Measurements from ENCODE around the gene MAPKAP1.

The MAPKAP1 gene

DNA sequence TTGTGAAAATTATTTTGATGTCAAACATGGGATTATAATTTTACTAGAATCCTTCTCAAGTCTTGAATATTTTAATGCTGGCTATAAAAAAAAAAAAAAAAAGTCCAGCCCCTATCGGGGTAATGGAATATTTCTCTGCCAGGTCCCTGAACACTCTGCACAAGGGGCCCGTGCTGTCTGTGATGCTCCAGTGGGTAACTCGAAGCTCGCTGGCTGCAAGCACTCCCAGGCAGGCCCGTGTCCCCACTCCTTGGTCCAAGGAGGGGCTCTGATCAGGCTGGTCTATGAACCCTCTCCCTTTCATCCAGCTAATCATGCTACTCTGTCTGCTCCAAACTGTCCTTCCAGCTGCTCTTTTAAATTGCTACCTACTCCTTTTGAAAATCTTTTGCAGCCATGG lies 264.6 kb downstream of the MAPKAP1 start:
- DNase-seq = no peak

GRCh38 chr9:125440411-125440810 lies 266.6 kb downstream of the MAPKAP1 start:
- DNase-seq = no peak

DNA sequence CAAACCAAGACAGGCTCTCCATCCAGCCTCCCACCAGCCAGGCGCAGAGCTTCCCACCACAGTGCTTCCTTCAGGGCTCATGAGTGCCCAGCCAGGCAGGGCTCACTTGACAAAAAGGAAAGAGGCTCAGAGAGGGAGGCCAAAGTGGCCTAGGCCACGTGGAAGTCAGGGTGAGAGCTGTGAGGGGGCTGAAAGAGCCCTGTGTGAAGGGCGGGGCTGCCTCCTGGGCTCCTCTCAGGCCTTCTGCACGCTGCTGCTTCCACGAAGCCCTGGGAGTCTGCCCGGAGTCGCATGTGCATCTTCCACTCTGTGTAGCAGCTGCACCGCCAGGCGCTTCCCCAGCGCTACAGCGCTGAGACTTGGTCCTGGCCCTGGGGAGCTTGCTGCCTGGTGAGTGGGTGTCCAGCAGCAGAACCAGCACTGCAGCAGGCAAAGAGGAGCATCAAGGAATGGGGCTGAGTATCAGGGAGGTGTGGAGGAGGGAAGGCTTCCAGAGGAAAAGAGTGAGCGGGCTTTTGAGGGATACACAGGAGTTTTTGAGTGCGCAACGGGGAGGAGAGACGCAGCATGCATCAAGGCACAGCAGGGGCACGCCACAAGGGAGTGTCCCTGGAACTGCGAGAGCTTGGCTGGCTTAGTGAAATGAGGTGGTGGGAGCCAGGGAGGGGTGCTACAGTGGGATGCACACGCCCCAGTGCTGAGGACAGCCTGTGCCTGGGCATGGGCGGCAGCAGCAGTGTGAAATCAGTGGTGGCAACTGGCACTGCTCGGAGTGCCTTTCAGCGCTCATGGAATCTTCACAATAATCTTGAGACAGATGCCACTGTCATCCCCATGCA lies 267.4 kb downstream of the MAPKAP1 start:
- no peak for DNase-seq

- DNase-seq = no peak
Measured at GRCh38 chr9:125438506-125439433, 268.2 kb downstream of the MAPKAP1 start.

DNA sequence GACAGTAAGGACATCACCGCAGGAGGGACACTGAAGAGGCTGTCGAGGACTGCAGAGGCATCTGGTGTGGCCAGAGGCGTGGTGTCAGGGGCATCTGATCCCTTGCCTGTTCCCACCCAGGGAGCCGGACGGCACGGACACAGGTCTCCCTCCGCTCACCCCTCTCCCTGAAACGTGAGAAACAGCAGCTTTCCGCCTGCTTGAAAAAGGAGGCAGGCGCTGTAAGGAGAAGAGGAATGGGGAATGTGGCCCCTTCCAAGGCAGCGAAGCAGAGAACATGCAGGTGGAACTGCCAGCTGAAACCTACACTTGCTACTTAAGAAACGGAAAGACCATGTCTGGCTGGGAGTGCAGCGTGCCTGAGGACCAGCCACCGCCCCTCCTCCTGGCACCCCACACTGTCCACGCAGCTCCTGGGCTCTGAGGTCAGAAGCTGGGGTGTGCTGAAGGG lies 269.2 kb downstream of the MAPKAP1 start:
- DNase-seq = no peak

GRCh38 chr9:125436613-125437443 lies 270.2 kb downstream of the MAPKAP1 start:
- DNase-seq = no peak

- no peak for DNase-seq
Measured at GRCh38 chr9:125435776-125436612, 271.0 kb downstream of the MAPKAP1 start.

- no peak for DNase-seq
Measured at GRCh38 chr9:125434986-125435775, 271.8 kb downstream of the MAPKAP1 start.

DNA sequence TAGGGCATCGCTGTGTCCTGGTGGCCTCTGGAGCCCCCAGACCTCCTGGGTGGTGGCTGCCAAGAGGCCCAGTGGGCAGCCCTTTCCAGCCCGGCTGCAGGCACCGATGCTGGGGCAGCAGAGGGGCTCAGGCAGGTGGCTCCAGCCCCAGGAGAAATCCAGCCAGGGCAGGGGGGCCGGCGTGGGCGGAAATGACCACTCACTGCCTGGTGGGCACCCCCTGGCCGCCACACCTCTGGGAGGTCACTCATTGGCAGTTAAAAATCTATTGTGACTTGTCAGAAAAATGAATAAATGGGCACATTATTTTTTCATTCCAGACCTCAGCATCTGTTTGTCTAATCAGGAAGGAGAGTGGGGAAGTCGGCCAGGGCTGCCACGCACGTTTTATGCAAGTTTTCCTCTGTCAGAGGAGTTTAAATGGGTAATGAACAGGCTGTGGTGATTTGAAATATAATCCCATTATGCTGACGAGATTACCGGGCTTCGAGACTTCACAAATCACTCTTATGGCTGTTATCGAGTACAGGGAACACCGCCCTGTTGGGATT lies 273.5 kb downstream of the MAPKAP1 start:
- DNase-seq = no peak

DNA sequence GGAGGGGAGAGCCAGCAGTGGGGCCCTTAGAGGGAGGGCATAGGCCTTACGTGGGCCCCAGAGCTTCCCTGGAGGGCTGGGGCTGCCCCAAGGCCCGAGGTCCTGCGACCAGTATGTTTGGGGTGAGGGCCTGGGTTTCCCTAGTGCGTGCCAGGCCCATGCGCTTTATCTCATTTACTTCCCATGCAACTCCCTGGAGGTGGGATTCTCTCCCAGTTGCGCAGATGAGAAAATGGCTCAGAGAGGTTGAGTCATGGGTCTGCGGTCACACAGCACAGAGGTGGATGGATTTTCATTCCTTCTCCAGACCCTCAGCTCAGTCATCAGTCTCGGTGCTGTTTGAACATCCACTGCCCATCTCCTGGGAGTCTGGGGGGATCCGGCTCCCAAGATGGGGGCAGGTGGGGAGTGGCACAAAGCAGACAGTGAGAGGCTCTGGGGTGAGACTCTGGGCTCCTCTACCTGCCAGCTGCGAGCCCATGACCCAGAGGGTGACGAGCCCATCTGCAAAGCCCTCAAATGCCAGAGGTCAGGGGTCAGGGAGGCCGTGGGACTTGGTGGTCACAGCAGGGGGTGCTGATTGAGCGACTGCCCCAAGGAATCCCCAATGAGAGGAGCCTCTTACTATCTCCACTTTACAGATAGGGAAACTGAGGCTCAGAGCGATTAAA lies 274.2 kb downstream of the MAPKAP1 start:
- DNase-seq = no peak

DNA sequence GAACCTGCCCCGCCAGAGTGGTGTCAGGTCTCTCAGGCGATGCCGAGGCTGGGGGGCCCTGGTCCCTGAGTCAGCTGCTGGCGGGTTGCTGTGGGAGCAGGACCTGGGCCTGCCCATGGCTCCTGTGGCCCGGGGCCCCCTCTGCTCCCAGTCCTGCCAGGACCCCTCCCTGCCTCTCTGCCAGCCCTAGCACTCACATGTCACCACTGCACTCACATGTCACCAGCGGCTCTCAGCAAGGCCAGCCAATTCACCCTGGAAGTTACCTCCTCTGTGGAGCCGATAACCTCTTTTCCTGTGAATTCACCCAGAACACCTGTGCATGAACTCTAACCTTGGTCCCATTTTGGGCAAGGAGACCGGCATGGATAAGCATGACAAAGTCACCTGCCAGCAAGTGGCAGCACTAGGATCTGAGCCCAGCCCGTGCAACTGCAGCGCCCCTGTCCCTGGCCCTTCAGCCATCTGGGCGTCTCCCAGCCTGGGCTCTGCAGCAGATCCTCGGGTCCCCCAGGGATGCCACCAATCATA lies 275.2 kb downstream of the MAPKAP1 start:
- no peak for DNase-seq

- DNase-seq = no peak
Measured at GRCh38 chr9:125431012-125431305, 276.0 kb downstream of the MAPKAP1 start.

- DNase-seq = no peak
Measured at GRCh38 chr9:125430161-125431011, 276.6 kb downstream of the MAPKAP1 start.

DNA sequence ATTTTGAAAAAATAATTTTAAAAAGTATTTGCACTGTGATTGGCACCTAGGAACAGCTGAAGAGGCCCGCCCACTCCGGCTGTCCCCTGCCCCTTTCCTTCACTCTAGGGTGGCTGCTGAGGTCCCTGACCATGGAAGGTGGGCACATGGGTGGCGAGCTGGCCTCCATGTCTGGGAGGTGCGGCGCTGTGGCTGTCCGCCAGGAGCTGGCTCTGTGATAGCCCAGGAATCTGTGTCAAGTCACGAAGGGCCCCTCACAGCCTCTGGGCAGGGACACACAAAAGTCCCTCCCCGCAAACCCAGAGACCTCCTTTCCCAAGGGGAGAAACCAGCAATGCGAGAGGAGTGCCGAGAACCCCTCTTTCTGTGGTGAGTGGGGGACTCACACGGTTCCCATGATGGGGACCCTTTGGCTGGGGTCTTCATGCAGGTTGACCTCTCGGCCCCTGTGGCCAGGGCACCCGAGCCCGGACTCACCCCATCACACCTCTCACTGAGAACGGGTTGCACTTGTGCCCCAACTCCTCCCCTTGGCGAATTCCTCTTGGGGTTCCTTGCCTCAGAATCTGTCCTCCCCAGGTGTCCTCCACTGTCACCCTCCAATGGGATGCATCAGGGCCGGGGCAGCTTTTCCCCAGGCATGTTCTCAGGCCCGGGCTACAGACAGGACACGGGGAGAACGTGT lies 277.4 kb downstream of the MAPKAP1 start:
- no peak for DNase-seq

- no peak for DNase-seq
Measured at GRCh38 chr9:125428902-125429467, 278.0 kb downstream of the MAPKAP1 start.

DNA sequence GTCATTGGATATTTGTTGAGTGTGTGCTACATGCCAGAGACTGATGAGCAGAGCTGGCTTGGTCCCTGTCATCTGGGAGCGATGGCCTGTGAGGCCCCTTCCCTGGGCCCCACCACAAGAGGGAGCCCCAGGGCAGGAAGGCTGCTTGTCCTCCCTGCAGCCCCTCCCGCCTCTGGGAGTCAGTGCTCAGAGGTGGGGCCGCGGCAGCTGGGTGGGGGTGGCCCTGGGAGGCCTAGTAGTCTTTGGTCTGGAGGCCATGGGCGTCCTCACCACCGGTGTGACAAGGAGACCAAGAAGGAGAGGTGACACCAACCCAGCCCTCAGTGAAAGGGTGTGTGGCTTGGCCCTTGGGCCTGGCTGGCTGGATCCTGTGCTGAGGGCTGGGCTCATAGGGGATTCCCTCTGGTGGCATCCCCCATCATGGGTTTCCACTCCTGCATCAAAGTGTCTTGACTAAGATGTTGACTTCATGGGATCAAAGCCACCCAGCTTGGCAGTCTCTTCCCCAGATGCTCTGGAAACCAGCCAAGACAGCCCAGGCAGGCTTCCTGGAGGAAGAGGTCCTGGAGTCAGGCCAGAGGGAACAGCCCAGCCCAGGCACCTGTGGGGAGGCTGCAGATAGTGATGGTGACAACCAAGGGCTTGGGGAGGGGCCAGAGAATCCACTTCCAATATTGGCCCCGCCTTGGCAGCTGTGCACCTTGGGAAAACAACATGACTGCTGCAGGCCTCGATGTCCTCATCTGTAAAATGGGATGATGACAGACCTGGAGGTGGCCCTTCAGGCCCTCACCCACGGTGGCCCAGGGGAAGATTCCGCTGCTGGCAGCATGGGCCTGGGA lies 278.7 kb downstream of the MAPKAP1 start:
- DNase-seq = no peak

DNA sequence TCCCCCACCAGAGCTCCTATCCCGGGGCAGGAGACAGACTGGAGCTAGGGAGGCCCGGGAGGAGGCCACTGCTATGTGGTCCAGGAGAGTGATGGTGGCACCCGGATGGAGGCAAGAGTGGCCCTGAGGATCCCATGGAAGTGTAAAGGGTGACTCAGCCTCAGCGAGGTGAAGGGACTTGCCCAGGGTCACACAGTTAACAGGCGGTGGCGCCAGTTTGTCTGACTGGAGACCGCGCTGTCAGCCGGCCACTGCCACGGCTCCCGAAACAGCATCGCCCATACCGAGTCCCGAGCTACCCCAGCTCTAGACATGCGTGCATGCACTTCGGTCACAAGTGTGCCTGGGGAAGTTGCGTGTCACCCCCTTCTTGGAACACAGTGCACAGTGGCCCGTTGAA lies 279.5 kb downstream of the MAPKAP1 start:
- DNase-seq = no peak
